GM21360 (cell line): ENCODE measurements around the gene SUMO3.

Experiments used
- ATAC-seq: cut with Tn5 transposase; IDR thresholded peaks from one replicate; pipeline ENCODE4 v1.9.1; 2021; ENCODE audit warnings: mild to moderate bottlenecking, moderate library complexity; ENCODE audit not compliant: unreplicated experiment

Gene SUMO3

DNA sequence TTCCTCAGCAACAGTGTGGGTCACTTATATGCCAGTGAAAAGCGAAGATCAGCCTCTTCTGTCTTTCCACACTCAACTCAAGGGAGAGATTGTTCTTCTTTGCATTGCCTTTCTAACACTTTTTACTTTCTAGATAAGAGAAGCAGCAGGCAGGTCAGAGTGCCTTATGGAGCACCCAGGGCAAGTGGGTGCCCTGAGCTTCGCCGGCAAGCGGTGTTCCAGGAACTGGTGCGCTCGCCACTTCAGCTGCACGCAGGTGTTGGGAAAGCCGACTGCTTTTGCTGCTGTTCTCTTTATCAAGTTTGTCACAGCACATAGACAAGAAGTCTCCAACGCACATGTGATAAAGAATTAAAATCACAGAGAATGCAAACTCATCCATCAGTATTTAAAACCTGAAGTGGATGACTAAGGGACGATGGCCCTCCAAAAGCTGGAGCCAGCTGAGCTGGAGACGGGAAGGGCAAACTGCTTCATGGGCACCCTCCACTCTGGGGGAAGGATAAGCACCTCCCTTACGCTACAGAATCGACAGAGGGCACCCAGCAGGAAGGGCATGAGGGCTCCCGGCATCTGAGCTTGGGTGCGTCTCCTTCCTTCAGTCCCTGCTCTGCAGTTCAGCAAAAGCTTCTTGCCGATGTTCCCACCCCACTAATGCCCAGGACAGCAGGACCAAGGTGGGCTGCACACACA is 36.9 kb downstream of the SUMO3 start:
- no peak for ATAC-seq

DNA sequence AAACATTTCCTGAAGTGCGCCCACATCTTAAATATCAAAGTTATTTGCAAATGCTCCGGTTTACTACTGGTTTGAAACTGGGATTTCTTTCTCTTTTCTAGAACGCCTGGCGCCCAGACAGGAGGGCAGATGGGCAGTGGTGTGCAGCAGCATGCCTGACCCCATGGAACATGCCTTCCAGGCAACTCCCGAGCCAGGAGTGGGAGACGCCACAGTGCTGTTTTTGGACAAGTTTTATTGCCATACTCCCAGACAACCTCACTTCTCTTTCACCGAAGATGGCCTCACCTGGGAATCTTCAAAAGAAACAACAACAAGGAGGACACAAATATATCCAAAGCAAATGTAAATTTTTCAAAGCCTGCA is 37.7 kb downstream of the SUMO3 start:
- no peak for ATAC-seq

DNA sequence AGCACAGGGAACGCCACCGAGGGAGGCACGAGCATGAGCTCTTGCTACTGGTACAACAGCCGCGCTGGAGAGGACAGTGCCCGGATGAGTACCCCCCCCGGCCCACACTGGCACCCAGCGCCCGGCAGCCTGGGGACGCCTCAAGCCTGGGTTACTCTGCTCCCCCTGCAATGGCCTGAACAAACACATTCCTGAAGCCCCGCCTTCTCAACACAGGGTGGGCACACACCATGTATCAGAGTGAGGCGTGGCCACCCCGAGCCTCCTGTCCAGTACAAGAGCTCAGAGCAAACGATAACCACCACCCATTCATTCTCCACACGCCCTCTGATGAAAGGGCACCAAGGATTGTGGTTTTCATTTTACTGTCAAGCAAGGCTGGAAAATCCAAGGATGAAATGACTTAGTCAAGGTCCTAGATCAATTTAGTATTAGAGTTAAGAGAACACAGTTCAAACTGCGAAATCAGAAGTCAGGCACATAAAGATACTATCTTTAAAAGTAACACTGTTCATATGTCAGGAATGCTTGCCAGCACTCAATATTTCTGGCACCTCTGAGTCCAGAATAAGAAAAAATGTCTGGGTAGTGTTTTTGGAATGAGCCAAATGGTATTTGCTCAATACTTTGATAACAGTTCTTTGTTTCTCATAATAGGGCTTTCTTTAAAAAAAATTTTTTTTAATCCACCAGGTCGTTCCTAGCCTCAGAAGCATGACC is 38.3 kb downstream of the SUMO3 start:
- ATAC-seq: no peak

DNA sequence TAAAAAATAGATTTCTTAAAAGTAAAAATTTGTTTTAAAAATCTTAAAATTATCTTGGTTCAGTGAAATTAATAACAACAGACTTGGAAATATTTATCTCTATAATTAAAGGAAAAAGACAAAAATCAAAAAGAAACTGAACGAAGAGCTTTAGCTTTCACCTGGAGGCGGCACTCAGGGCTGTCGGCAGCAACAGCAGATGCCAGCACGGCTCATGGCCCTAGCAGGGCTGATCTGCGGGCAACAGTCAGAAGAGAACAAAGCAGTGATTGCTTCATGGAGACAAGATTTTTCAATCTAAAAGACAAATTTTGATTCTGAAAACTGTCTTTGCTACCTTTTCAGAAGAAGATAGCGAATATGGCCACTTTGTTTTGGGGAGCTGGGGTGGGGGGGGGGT is 38.9 kb downstream of the SUMO3 start:
- ATAC-seq: no peak

DNA sequence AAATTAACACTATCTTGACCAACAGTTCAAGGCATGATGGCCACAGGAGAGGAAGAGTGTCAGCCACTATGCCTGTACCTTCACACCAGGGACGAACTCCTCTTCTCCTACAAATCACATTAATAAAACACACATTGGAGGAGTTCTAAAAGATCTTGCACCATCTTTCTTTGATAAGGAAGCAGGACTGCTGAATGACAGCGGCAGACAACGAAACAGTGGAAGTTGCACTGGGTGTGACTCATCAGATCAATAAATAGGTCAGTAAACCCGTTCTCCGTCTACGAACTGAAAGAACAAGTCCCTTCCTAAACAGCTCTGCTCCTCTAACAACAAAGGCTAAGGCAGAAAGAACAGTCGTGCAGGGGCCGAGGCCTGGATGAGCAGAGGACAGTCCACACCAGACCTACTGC is 39.4 kb downstream of the SUMO3 start:
- no peak for ATAC-seq

DNA sequence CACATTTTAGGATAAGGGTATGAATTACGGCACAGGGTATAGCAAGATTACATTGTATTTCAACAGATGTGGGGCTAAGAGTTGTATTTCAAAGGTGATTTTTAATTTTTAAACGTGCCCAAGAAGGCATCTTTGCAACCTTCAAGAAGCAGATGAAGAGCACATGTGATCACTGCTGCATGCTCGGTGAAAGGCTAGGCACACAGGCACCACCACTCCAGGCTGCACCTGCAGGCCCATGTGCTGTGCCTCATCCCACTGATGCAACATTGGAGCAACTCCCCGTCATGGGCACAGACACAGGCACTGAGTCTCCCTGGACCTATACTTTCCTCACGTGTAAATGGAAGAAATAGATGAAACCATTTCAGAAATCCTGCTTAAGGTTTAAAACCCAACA is 39.8 kb downstream of the SUMO3 start:
- ATAC-seq: no peak

DNA sequence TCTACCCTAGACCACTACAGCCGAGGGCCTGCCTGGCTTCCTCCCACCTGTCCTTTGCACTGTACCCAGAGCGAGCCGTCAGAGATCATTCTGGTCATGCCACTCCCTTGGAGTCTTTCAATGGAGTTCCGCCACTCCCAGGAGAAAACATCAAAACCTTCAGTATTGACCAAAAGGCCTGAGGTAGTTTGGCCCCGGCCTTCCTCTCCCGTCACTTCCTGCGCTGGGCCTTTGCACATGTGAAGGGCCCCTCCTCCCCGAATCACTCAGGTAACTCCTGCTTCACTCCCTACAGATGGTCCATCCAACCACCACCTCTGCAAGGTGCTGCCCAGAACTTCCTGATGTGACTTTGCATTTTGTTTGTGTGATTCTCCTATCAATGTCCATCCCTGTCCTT is 42.9 kb downstream of the SUMO3 start:
- no peak for ATAC-seq

DNA sequence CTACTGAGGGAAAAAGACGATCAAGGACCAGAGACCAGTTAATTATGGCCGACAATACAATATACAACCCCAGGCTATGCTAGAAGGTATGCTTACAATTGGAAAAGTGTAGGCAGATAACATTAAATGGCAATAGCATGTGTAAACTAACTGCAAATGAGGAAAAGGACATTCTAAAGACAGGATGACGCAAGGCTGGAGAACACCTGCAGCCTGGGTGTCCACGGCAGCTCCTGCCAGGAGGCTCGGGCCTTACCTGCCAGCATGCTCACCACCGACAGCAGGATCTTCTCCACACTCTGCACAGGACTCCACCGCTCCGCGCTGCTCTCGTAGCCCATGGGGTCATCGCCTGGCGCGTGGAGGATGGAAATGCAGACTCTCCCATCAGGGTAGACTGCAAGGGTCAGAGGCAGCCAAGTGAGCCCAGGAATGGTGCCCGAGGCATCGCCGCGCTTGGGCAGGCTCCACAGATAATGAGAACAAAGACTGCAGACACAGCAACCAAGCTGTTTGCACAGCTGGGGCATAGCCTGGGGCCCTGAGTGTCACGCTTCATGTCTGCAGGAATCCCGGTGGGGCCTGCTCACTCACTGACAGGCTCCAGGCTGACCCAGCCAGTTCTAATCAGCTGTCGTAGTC is 44.5 kb downstream of the SUMO3 start:
- ATAC-seq: no peak

DNA sequence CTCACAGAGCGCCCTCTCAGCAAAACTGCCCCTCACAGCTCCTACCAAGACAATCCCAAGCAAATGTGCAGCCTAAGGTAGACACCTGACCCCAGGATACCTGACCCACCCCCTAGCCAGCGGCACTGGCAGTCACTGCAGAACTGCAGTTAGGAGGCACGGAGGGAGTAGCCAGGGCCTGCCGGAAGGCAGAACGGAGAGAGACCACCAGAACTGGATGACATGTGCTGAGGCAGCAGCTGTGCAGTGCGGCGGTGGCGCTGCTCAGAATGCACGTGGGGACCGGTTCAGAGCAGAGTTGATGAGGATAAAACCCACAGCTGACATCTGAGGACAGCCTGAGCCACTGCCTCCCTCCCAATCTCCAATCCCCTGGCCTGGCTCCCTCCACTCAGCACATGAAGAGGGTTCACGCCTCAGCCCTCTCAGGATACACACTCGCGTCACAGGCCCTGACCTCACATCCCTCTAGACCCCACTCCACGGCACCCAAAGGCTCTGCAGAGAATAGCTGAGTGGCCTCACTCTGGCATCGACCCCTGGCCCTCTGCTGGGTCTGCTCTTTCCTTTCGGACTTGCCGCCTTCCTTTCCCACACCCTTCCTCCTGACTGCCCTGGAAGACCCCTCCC is 45.9 kb downstream of the SUMO3 start:
- no peak for ATAC-seq

DNA sequence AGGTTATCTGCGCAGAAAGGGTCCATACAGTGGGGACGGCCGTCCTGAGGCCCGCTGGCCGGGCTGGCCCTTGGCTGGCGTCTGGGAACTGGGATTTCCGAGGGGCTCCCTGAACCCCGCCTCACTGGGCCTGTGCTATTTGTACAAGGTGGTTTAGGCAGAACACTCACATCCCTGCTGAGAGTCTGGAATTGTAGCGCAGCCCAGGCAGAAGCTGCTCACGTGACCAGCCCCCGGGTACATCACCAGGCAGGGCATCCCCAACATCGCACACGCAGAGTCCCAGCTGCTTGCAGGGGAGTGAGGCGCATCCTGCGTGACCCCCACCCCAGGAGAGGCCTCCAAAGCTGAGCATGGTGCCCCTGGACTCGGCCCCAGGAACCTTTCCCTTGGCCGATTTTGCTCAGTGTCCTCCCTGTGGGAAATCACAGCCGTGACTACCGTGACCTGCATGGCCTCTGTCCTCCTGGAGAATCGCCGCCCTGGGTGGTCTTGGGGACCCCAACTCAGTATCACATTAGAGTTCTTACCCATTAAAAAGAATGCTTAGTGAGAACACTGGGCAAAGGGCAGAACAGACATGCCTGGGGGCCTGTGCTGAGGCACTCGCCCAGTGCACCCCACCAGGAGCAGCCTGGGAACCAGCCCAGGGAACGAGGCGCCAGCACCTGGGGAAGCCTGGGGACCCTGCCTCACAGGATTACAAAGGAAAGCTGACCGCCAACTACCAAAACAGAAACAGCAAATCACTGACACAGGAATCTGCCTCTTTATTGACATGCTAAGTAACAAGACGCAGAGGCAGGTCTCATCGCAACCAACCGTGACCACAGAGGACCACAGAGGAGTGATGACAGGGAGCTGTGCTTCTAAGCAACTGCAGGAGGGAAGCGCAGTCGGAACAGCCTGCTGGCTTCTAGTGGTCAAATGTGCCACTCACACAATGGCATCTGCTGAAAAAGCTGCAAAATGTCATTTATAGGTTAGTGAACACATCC is 49.7 kb downstream of the SUMO3 start:
- ATAC-seq: no peak

DNA sequence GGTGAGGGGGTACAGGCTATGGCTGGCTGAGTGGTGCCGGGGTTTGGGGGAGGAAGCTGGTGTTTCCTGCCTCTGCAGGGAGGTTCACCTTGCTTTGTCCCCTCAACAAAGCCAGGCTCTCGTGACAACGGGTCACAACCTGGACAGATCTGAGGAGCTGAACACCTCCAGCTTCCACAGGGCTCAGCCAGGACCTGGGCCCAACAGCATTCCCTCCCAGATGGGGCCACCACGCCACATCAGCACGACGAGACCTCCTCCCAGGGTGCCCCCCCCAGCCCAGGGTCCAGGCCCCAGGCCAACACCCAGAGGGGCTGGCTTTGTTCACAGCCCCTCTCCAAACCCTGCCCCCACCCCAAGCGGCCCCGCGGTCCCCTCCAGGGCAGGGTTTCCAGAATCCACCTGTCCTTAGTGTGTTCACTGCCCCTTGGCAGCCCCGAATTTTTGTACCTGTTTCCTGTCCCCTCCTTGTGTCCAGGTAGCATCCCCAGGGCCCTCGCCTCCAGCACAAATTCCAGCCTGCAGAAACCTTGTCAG is 51.0 kb downstream of the SUMO3 start:
- ATAC-seq: no peak

DNA sequence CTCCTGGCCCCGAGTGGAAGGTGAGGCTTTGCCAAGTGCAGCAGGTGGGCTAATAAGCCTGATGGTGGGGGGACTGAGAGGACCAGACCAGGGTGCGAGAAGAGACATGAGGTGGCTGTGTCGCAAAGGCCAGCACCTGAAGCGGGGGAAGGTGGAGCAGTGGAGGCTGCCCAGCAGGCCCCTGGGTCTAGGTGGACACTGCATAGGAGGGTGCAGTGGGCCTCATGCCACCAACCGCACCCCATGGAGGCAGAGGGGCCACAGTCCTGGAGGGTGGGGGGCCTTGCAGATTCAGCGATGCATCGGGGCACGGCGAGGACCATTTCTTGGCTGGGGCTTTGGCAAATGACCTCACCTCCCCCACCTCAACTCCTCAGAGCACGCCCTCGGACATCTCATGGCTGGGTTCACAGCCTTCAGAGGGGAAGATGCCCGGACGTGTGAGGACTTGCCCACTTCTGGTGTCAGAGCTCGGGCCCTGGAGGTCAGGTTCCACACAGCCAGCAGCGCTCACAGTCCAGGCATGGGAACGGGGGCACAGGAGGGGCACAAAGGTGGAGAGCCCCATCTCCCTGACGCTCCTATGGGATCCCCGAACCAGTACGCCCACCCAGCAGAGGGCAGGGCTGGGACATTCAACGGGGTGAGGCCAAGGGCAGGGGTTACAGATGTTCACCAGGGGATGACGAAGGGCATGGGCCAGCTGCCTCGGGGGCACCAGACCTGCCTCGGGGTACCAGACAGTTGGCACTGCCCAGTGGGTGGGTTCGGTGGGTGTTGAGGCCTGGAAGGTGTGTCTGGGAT is 51.6 kb downstream of the SUMO3 start:
- ATAC-seq: no peak

DNA sequence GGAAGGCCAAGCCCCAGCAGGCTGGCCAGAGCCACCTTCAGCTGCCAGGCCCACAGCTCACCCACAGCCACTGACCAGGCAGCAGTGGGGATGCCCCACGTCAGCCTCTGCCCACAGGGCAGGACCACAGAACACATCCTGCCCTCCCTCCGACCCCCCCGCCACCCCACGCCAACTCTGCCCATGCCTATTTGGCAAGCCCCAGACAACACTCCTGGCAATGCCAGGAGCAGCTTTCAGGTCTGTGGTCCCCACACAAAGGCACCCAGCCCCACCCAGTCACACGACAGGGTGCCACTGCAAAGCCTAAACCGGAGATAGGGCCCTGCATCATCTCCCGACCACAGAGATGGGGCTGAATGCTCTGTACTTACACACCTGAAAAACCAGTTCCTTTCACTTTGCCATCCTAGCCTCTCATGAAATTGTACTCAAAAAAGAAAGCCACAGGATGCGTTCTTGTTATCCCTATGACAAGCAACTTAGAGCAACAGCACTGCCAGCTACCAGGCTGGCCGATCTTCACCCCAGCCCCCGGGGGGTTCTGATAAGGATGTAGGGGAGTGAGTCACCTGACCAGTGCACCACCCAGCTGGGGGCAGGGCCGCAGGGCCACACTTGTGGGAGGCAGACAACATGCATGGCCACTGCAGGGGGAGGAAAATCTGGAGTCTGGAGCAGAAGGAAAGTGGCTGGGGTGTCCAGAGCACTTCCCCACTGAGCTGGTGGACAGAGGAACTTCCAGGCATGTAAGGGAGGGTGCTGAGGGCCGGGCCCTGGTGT is 52.4 kb downstream of the SUMO3 start:
- ATAC-seq: no peak

DNA sequence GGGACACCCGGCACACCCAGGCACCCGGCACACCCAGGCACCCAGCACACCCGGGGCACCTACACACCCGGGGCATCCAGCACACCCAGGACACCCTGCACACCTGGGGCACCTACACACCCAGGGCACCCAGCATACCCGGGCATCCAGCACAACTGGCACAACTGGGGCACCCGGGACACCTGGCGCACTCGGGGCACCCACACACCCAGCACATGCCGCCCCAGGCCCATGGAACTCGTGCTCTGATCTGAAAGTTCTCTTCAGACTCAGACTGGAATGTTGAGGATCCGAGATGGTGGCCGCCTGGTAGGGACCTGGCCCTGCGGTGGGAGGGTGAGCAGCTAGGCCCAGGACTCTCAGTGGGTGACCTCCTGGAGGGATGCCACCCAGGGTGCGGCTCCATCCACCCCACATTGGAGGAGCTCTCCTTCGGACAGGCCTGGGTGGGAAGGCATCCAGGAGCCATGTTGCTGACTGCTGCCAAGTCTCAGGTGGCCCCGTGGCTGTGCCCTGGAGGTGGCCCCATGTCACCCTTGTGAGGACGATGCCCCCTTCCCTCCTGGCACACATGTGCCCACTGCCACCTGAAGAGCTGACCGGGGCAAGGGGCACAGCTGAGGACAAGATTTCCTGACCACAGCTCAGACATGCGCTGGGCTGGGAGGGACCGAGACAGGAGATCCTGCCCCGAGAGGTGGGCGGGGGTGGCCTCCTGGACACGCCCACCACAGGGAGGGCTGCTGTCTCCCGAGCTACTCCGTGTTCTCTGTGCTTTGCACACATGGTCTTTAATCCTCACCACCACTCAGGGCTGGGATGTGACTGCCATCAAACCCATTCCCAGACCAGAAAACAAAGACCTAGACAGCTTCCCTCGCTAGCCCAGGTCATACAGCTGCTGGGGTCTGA is 53.3 kb downstream of the SUMO3 start:
- ATAC-seq: no peak

DNA sequence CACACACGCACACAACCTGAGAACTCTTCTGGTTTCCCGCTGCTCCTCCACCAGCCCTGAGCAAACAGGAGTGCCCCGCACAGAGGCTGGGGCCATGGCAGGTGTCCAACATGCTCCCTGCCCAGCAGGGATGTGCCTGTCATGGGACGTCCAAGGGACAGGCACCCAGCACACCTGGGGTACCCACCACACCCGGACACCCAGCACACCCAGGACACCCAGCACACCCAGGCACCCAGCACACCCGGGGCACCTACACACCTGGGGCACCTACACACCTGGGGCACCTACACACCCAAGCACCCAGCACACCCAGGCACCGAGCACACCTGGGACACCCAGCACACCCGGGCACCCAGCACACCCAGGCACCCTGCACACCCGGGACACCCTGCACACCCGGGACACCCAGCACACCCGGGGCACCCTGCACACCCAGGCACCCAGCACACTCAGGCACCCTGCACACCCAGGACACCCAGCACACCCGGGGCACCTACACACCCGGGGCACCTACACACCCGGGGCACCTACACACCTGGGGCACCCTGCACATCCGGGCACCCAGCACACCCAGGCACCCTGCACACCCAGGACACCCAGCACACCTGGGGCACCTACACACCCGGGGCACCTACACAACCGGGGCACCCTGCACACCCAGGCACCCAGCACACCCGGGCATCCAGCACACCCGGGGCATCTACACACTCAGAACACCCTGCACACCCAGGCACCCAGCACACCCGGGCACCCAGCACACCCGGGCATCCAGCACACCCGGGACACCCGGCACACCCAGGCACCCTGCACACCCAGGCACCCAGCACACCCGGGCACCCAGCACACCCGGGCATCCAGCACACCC is 54.2 kb downstream of the SUMO3 start:
- ATAC-seq: no peak

DNA sequence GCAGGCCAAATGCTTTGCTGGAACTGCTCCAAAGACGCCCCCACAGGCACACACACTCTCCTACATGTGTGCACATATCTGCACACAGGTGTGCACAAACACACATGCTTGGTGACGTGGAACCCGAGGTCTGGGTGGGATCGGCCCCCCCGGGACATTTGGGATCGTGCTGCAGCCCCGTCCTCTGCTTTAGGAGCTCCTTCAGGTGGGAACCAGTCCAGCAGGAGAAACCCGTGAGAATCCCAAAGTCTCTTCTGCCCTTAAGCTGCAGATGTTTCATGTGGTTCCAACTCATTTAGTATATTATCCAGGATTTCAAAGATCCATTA is 54.8 kb downstream of the SUMO3 start:
- no peak for ATAC-seq
